GM12892 (cell line): ENCODE results near the gene PPP2R2D.

Experiments
- POLR2AphosphoS5 ChIP-seq: IDR thresholded peaks from 2 replicates; pipeline ENCODE4 v1.6.1; 2011; ENCODE audit warnings: low read depth, low read length, control low read depth
- TAF1 ChIP-seq: IDR thresholded peaks from 2 replicates; pipeline ENCODE4 v1.6.1; 2011; ENCODE audit warnings: low read depth, mild to moderate bottlenecking, control low read depth, low read length, borderline replicate concordance

- TF ChIP-seq POLR2AphosphoS5 (no peak), TAF1 (no peak)
Observed at GRCh38 chr10:131943021-131943814, 42.4 kb downstream of the PPP2R2D start.
